ENCODE data around the gene TEAD2.

Gene TEAD2

GRCh38 chr19:49403404-49404187 lies 41.4 kb upstream of the TEAD2 start:
- Histone ChIP-seq H3K9me3 (ENCODE audit: control insufficient read depth, insufficient read depth, low read length) (no peaks in the 10 kb centered on the region), H3K79me2 (ENCODE audit: control insufficient read depth, low read length) (no peaks in the 10 kb centered on the region), H3K36me3 (ENCODE audit: control insufficient read depth, low read length) (no peaks in the 10 kb centered on the region), H3K4me3 (ENCODE audit: low read length) (peak overlapping the region; percentile 56), H4K20me1 (ENCODE audit: control insufficient read depth, insufficient read depth, low read depth, low read length) (no peaks in the 10 kb centered on the region), H3F3A (ENCODE audit: control insufficient read depth, insufficient read depth) (peaks cover 10% of the 10 kb centered on the region), H3K27ac (ENCODE audit: low read depth, low read length) (peak overlapping the region; percentile 90), H3K4me2 (ENCODE audit: low read length) (peak overlapping the region; percentile 88), H3K9me2 (replicated peaks; ENCODE audit: control insufficient read depth, low read length) (no peaks in the 10 kb centered on the region), H3K27me3 (ENCODE audit: control insufficient read depth, low read length) (no peaks in the 10 kb centered on the region), H3K4me1 (ENCODE audit: control insufficient read depth, low read length) (peaks cover 42% of the 10 kb centered on the region)
- no peak for TF ChIP-seq CTCF (IDR thresholded peaks at IDR 0.05; ENCODE audit: low read depth, low read length, poor library complexity, severe bottlenecking)
- TF ChIP-seq EZH2phosphoT487 (IDR thresholded peaks at IDR 0.05; ENCODE audit: borderline replicate concordance, low read length) = no peak

- Histone ChIP-seq H3K4me2 (ENCODE audit: low read length) (no peak overlapping the region), H3K27me3 (ENCODE audit: control insufficient read depth, low read length) (no peaks in the 10 kb centered on the region), H3K27ac (ENCODE audit: low read depth, low read length) (no peak overlapping the region), H3K36me3 (ENCODE audit: control insufficient read depth, low read length) (no peaks in the 10 kb centered on the region), H3K4me3 (ENCODE audit: low read length) (no peak overlapping the region), H3F3A (ENCODE audit: control insufficient read depth, insufficient read depth) (peaks cover 5% of the 10 kb centered on the region), H3K9me3 (ENCODE audit: control insufficient read depth, insufficient read depth, low read length) (no peaks in the 10 kb centered on the region), H3K79me2 (ENCODE audit: control insufficient read depth, low read length) (no peaks in the 10 kb centered on the region), H4K20me1 (ENCODE audit: control insufficient read depth, insufficient read depth, low read depth, low read length) (no peaks in the 10 kb centered on the region), H3K9me2 (replicated peaks; ENCODE audit: control insufficient read depth, low read length) (no peaks in the 10 kb centered on the region), H3K4me1 (ENCODE audit: control insufficient read depth, low read length) (peaks cover 28% of the 10 kb centered on the region)
- TF ChIP-seq CTCF (IDR thresholded peaks at IDR 0.05; ENCODE audit: low read depth, low read length, poor library complexity, severe bottlenecking) (no peak), EZH2phosphoT487 (IDR thresholded peaks at IDR 0.05; ENCODE audit: borderline replicate concordance, low read length) (no peak)
Observed at GRCh38 chr19:49400029-49400428, 37.8 kb upstream of the TEAD2 start.

- TF ChIP-seq CTCF (IDR thresholded peaks at IDR 0.05; ENCODE audit: low read depth, low read length, poor library complexity, severe bottlenecking) (no peak), EZH2phosphoT487 (IDR thresholded peaks at IDR 0.05; ENCODE audit: borderline replicate concordance, low read length) (no peak)
- no peaks in the 10 kb centered on the region for H3K27me3 ChIP-seq (ENCODE audit: control insufficient read depth, low read length)
- H3K79me2 ChIP-seq (ENCODE audit: control insufficient read depth, low read length) = no peaks in the 10 kb centered on the region
- no peak overlapping the region for H3K4me2 ChIP-seq (ENCODE audit: low read length)
- peaks cover 17% of the 10 kb centered on the region for H3K4me1 ChIP-seq (ENCODE audit: control insufficient read depth, low read length)
- H3K27ac ChIP-seq (ENCODE audit: low read depth, low read length) = no peak overlapping the region
- H3K4me3 ChIP-seq (ENCODE audit: low read length) = no peak overlapping the region
- no peaks in the 10 kb centered on the region for H3K36me3 ChIP-seq (ENCODE audit: control insufficient read depth, low read length)
- H3F3A ChIP-seq (ENCODE audit: control insufficient read depth, insufficient read depth) = peaks cover 5% of the 10 kb centered on the region
- no peaks in the 10 kb centered on the region for H3K9me3 ChIP-seq (ENCODE audit: control insufficient read depth, insufficient read depth, low read length)
- no peaks in the 10 kb centered on the region for H4K20me1 ChIP-seq (ENCODE audit: control insufficient read depth, insufficient read depth, low read depth, low read length)
- H3K9me2 ChIP-seq (replicated peaks; ENCODE audit: control insufficient read depth, low read length) = no peaks in the 10 kb centered on the region
Observed at GRCh38 chr19:49398931-49399330, 36.7 kb upstream of the TEAD2 start.

All from DOHH2 (cell line).